CD4-positive, alpha-beta memory T cell (primary cell): ENCODE measurements around the gene FGF19. TPM values are rescaled to one million over a fixed set of nuclear protein-coding genes. Genes with fewer than 3 reads are reported as not detected.

Experiments used
- CTCF ChIA-PET: fragments of 350-600 bp; sonication (Branson Sonifier 250); formaldehyde crosslinking; loops from one replicate; lab custom pipeline; 2021; ENCODE audit warnings: inconsistent platforms; ENCODE audit not compliant: partially characterized antibody; lab: Charles Lee
- POLR2A ChIA-PET: fragments of 350-600 bp; sonication (Branson Sonifier 250); formaldehyde crosslinking; loops from one replicate; lab custom pipeline; 2021; ENCODE audit not compliant: partially characterized antibody; lab: Charles Lee
- DNase-seq, 5 donors: peaks; one replicate each; pipeline versions ENCODE4 v3.0.0 to v3.0.0-alpha.2; 2020 to 2022; ENCODE audit warnings: mixed read lengths in 1 of 5
- H3K27ac ChIP-seq: one replicate; pipeline ENCODE4 v1.7.0; 2013; ENCODE audit warnings: low read depth, low read length
- H3K27me3 ChIP-seq: 2 replicates; pipeline ENCODE4 v1.7.0; 2013; ENCODE audit warnings: mild to moderate bottlenecking, low read length, moderate library complexity; ENCODE audit not compliant: insufficient read depth
- H3K36me3 ChIP-seq: 2 replicates; pipeline ENCODE4 v1.7.0; 2013; ENCODE audit warnings: mild to moderate bottlenecking, low read length, moderate library complexity; ENCODE audit not compliant: insufficient read depth
- H3K4me1 ChIP-seq: 2 replicates; pipeline ENCODE4 v1.7.0; 2013; ENCODE audit warnings: mild to moderate bottlenecking, low read length, moderate library complexity; ENCODE audit not compliant: insufficient read depth
- H3K4me3 ChIP-seq, 2 donors: one replicate each; pipeline ENCODE4 v1.7.0; 2013; ENCODE audit warnings: low read length in 2 of 2, mild to moderate bottlenecking in 1 of 2
- H3K9me3 ChIP-seq, 2 donors: one replicate each; pipeline ENCODE4 v1.7.0; 2013; ENCODE audit warnings: low read length in 2 of 2, control low read depth in 1 of 2; ENCODE audit not compliant: control insufficient read depth in 1 of 2
- H3K27ac Mint-ChIP-seq, 7 donors: one replicate each; pipeline ENCODE4 v1.8.0; 2020 to 2021; ENCODE audit warnings: mixed read lengths in 7 of 7, mild to moderate bottlenecking in 6 of 7, inconsistent platforms in 3 of 7, moderate library complexity in 3 of 7
- H3K27me3 Mint-ChIP-seq, 2 donors: one replicate each; pipeline ENCODE4 v1.8.0; 2020 to 2021; ENCODE audit warnings: mixed read lengths in 2 of 2
- H3K36me3 Mint-ChIP-seq, 2 donors: one replicate each; pipeline ENCODE4 v1.8.0; 2020 to 2021; ENCODE audit warnings: mixed read lengths in 2 of 2, inconsistent platforms in 1 of 2, mild to moderate bottlenecking in 1 of 2
- H3K4me1 Mint-ChIP-seq, 4 donors: one replicate each; pipeline ENCODE4 v1.8.0; 2020 to 2021; ENCODE audit warnings: mixed read lengths in 4 of 4, mild to moderate bottlenecking in 1 of 4
- H3K4me3 Mint-ChIP-seq, 8 donors: one replicate each; pipeline ENCODE4 v1.8.0; 2020 to 2021; ENCODE audit warnings: mixed read lengths in 8 of 8, mild to moderate bottlenecking in 7 of 8, moderate library complexity in 6 of 8, inconsistent platforms in 3 of 8
- H3K9me3 Mint-ChIP-seq, 8 donors: one replicate each; pipeline ENCODE4 v1.8.0; 2020 to 2021; ENCODE audit warnings: mixed read lengths in 8 of 8, mild to moderate bottlenecking in 5 of 8, inconsistent platforms in 3 of 8, moderate library complexity in 1 of 8
- intact Hi-C: fragments of 100-400 bp; cut with micrococcal nuclease; formaldehyde crosslinking; loops from one replicate; pipeline ENCODE4 v1.15.1; 2023
- polyA plus RNA-seq, 2 donors: library from polyadenylated mRNA; unstranded; fragments of 300-500 nt; fragmentation: Illumina TruSeq; gene quantifications; one replicate each; pipeline ENCODE4 v1.2.3, GENCODE V29; 2021
- total RNA-seq, 2 experiments: library from RNA; stranded (reverse); gene quantifications; one replicate each; pipeline ENCODE4 v1.2.3, GENCODE V29; 2021

Gene FGF19
- total and polyA plus RNA-seq, 4 experiments from 2014 or later = not detected

- H3K9me3 ChIP-seq = no peaks in the 10 kb centered on the region
- no peak for DNase-seq
- intact Hi-C loops = no loop called here
- Mint-ChIP-seq H3K27ac (no peak overlapping the region), H3K9me3 (no peaks in the 10 kb centered on the region), H3K4me3 (no peak overlapping the region), H3K4me1 (peaks cover 0 to 1% (median 0%) of the 10 kb centered on the region in 4 donors), H3K36me3 (peaks cover 0 to 2% of the 10 kb centered on the region in 2 donors), H3K27me3 (no peaks in the 10 kb centered on the region)
- no peak overlapping the region for H3K27ac ChIP-seq
- CTCF ChIA-PET = interaction anchor here (1.3 to 2.5 kb wide), 2 partner anchors 12 to 15 kb away, joined by 3 to 10 read pairs; no protein-coding TSS in a partner anchor
- no peaks in the 10 kb centered on the region for H3K36me3 ChIP-seq
- H3K4me1 ChIP-seq = no peaks in the 10 kb centered on the region
- H3K4me3 ChIP-seq = no peak overlapping the region
- H3K27me3 ChIP-seq = no peaks in the 10 kb centered on the region
- POLR2A ChIA-PET = no interaction called here
Measured at GRCh38 chr11:69654660-69655478, 49.0 kb downstream of the FGF19 start.

GRCh38 chr11:69654001-69654659, 49.7 kb downstream of the FGF19 start:
- Histone ChIP-seq H3K4me3 (no peak overlapping the region), H3K36me3 (no peaks in the 10 kb centered on the region), H3K4me1 (no peaks in the 10 kb centered on the region), H3K27ac (no peak overlapping the region), H3K27me3 (no peaks in the 10 kb centered on the region), H3K9me3 (no peaks in the 10 kb centered on the region)
- CTCF ChIA-PET = interaction anchor here (0.8 kb wide), 1 partner anchor 16 kb away, joined by 5 read pairs; no protein-coding TSS in a partner anchor
- Mint-ChIP-seq H3K9me3 (no peaks in the 10 kb centered on the region), H3K4me1 (no peaks in the 10 kb centered on the region), H3K36me3 (peaks cover 0 to 2% of the 10 kb centered on the region in 2 donors), H3K27ac (no peak overlapping the region), H3K27me3 (no peaks in the 10 kb centered on the region), H3K4me3 (no peak overlapping the region)
- no peak for DNase-seq
- POLR2A ChIA-PET = no interaction called here
- intact Hi-C loops = no loop called here

- Histone ChIP-seq H3K36me3 (no peaks in the 10 kb centered on the region), H3K4me1 (no peaks in the 10 kb centered on the region), H3K27me3 (no peaks in the 10 kb centered on the region), H3K4me3 (no peak overlapping the region), H3K27ac (no peak overlapping the region), H3K9me3 (no peaks in the 10 kb centered on the region)
- CTCF ChIA-PET = interaction anchor here (0.8 kb wide), 1 partner anchor 17 kb away, joined by 5 read pairs; no protein-coding TSS in a partner anchor
- POLR2A ChIA-PET = no interaction called here
- Mint-ChIP-seq H3K4me1 (no peaks in the 10 kb centered on the region), H3K27ac (no peak overlapping the region), H3K9me3 (no peaks in the 10 kb centered on the region), H3K4me3 (no peak overlapping the region), H3K36me3 (peaks cover 0 to 2% of the 10 kb centered on the region in 2 donors), H3K27me3 (no peaks in the 10 kb centered on the region)
- no peak for DNase-seq
- intact Hi-C loops = no loop called here
Measured at GRCh38 chr11:69653406-69653960, 50.3 kb downstream of the FGF19 start.

GRCh38 chr11:69652999-69653398, 50.8 kb downstream of the FGF19 start:
- Mint-ChIP-seq H3K4me3 (peak overlapping the region in 1 of 8 donors; percentile 6), H3K27me3 (no peaks in the 10 kb centered on the region), H3K9me3 (no peaks in the 10 kb centered on the region), H3K36me3 (peaks cover 0 to 2% of the 10 kb centered on the region in 2 donors), H3K4me1 (no peaks in the 10 kb centered on the region), H3K27ac (no peak overlapping the region)
- Histone ChIP-seq H3K4me3 (no peak overlapping the region), H3K9me3 (no peaks in the 10 kb centered on the region), H3K27ac (no peak overlapping the region), H3K36me3 (no peaks in the 10 kb centered on the region), H3K4me1 (no peaks in the 10 kb centered on the region), H3K27me3 (no peaks in the 10 kb centered on the region)
- intact Hi-C loops = no loop called here
- CTCF ChIA-PET = no interaction called here
- POLR2A ChIA-PET = no interaction called here
- no peak for DNase-seq

- Histone ChIP-seq H3K9me3 (no peaks in the 10 kb centered on the region), H3K4me1 (no peaks in the 10 kb centered on the region), H3K27ac (no peak overlapping the region), H3K4me3 (no peak overlapping the region), H3K27me3 (no peaks in the 10 kb centered on the region), H3K36me3 (no peaks in the 10 kb centered on the region)
- intact Hi-C loops = no loop called here
- no peak for DNase-seq
- Mint-ChIP-seq H3K4me3 (no peak overlapping the region), H3K27me3 (no peaks in the 10 kb centered on the region), H3K4me1 (no peaks in the 10 kb centered on the region), H3K36me3 (peaks cover 0 to 2% of the 10 kb centered on the region in 2 donors), H3K9me3 (no peaks in the 10 kb centered on the region), H3K27ac (peak overlapping the region in 2 of 7 donors; percentile 24 to 55)
- POLR2A ChIA-PET = no interaction called here
- CTCF ChIA-PET = no interaction called here
Measured at GRCh38 chr11:69651834-69652620, 51.8 kb downstream of the FGF19 start.

- Mint-ChIP-seq H3K4me1 (no peaks in the 10 kb centered on the region), H3K4me3 (no peak overlapping the region), H3K27me3 (no peaks in the 10 kb centered on the region), H3K36me3 (peaks cover 0 to 2% of the 10 kb centered on the region in 2 donors), H3K27ac (no peak overlapping the region), H3K9me3 (no peaks in the 10 kb centered on the region)
- Histone ChIP-seq H3K36me3 (no peaks in the 10 kb centered on the region), H3K9me3 (no peaks in the 10 kb centered on the region), H3K4me3 (no peak overlapping the region), H3K27me3 (no peaks in the 10 kb centered on the region), H3K27ac (no peak overlapping the region), H3K4me1 (no peaks in the 10 kb centered on the region)
- ChIA-PET CTCF (no interaction called here), POLR2A (no interaction called here)
- DNase-seq = no peak
- intact Hi-C loops = no loop called here
Measured at GRCh38 chr11:69650832-69651344, 52.9 kb downstream of the FGF19 start.
